HG02938 (cell line): ENCODE data around the gene GLT8D1.
"Not testable (repeated sequence)": the region's sequence is repeated elsewhere in the genome, so short reads cannot be mapped to it uniquely, and the experiment has no call there.

Source experiments
- ATAC-seq: cut with Tn5 transposase; IDR thresholded peaks from one replicate; pipeline ENCODE4 v1.9.1; 2021; ENCODE audit warnings: mild to moderate bottlenecking, moderate library complexity; ENCODE audit not compliant: unreplicated experiment

The GLT8D1 gene, protein sequence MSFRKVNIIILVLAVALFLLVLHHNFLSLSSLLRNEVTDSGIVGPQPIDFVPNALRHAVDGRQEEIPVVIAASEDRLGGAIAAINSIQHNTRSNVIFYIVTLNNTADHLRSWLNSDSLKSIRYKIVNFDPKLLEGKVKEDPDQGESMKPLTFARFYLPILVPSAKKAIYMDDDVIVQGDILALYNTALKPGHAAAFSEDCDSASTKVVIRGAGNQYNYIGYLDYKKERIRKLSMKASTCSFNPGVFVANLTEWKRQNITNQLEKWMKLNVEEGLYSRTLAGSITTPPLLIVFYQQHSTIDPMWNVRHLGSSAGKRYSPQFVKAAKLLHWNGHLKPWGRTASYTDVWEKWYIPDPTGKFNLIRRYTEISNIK

DNA sequence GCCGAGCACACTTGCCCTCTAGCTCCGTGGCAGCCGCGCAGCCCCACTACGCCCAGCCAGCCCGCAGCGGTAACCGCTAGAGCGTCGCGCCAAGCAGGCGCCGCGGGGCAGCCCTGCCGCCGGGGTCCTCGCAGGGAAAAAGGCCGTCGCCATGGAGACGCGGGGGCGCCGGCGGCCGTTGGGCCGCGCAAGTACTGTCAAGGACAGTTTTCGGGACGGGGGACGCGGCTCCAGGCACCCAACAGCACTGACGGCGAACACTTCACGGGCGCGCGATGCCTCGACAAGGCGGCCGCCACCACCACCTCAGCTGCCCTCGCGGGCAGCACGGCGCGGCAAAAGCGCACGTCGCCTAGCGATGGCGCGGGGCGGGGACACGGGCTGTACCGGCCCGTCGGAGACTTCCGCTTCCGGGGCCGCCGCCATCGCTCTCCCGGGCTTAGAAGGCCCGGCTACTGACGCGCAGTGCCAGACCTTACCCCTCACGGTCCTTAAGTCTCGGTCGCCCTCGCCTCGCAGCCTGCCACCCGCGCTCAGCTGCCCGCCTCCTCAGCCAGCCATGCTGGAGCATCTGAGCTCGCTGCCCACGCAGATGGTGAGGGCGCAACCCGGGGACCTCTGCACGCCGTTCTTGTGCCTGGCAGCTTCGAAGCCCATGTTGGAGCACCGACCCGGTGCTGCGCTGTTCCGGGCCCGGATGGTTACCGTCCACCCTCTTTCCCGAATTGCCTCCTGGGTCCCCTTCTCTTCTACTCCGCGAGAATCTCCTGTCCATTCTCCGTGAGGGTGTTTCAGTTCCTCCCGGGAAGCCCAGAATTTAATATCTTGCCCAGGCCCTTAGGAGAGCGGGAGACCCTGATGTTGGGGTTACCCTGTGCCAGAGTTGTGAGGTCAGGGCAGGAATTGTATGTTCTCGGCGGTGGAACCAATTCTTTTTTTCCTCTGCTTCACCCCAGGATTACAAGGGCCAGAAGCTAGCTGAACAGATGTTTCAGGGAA is at the start of gene GLT8D1, which contains the start of gene SPCS1:
TSS of gene GLT8D1 (minus strand) at position 104 of the 999 bp plus-strand sequence. CDS start 5,331 bp downstream, outside the sequence.
TSS of gene SPCS1 (plus strand) at position 419 of the 999 bp plus-strand sequence. CDS start at position 560, 141 bp downstream.
- ATAC-seq, result peak; percentile 79

DNA sequence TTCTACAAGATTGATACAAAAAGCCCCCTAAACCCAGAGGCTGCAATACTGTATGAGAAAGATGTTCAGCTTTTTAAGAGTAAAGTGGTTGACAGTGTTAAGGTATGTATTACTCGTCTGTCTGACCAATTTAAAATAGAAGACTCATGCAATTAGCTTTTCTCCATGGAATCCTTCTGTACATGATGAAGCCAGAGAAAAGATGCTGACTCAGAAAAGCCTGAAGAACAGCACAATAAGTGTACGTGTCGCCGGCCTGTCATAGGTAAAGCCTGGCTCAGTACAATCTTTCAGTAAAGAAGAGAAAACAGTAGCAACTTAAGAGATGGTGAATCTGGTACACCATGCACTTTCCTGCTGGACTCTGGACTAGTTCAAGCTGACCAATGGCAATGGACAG is 48.8 kb upstream of the GLT8D1 start:
- ATAC-seq, result no peak

DNA sequence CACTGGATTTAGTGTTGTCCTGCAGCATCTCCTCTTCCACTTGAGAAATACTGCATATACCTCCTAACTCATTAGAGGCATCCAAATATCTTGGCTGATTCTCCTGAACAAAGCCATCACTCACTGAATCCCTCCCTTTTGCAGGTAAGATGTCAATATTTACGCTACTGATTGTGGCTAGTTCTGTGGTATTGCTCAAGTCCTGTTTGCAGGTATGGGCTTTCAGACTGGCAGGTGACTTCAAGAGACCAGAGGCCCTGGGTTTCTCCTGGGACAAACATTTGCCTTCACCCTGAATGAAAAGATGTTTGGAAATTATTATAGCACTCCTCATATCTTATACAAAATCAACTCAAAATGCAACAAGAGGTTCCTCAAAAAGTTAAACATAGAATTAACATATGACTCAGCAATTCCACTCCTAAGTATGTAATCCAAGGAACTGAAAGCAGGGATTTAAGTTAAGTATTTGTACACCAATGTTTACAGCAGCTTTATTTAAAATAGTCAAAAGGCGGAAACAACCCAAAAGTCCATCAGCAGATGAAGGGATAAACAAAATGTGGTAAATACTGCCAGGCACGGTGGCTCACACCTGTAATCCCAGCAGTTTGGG is 46.6 kb upstream of the GLT8D1 start:
- no peak for ATAC-seq

DNA sequence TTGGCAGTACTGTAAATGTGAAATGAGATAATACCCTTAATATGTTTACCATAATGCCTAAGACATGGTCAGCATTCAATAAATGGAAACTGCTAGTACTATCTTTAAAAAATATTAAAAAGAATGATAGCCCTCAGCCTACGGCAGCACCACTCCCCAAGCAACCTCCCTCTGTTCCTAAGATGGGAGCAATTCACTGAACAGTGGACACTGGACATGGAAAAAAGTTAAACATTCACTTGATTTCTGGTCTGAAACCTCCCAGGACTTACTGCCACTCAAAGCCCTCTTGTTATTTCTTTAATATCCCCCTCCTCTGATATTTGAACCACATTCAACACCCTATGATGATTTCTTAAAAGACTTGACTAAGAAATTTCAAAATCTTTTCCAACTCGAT is 38.1 kb upstream of the GLT8D1 start:
- ATAC-seq, result no peak

DNA sequence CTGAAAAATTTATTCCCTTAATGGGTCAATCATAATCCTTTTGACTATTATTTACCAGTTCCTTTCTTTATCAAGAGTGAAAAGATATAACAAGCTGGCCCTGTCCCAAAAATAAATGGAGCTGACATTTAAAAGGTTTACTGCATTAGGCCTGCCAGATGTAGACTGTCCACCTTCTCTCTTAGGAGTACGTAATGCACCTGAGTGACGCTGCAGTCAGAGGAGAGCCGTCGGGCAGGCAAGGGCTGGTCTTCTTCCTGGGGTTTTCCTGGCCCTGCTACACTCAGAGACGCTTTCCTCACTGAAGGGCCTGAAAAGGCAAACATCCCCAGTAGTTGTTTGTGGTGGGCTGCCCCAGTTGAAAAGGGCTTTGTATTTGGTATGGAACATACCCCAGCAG is 37.6 kb upstream of the GLT8D1 start:
- ATAC-seq, result no peak

DNA sequence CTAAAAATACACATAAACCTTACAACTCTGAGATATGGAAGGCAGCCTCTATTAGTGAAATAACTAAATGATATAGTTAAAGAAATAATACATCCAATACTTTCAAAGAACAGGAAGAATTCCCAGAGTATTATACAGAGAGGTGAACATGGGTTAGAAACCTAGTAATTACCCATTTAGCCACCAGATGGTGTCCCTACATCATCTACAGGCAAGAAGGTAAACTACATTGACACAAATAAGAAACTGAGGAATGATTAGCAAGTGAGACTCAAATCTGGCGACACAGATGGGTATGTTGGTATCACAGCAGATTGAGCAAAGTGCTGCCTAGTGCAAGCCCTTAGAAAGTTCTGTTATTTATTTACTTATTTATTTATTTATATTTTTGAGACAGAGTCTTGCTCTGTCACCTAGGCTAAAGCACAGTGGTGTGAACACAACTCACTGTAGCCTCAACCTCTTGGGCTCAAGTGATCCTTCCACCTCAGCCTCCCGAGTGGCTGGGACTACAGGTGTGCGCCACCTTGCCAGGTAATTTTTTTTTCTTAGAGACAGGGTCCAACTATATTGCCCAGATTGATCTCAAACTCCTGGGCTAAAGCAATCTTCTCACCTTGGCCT is 36.9 kb upstream of the GLT8D1 start:
- no peak for ATAC-seq

DNA sequence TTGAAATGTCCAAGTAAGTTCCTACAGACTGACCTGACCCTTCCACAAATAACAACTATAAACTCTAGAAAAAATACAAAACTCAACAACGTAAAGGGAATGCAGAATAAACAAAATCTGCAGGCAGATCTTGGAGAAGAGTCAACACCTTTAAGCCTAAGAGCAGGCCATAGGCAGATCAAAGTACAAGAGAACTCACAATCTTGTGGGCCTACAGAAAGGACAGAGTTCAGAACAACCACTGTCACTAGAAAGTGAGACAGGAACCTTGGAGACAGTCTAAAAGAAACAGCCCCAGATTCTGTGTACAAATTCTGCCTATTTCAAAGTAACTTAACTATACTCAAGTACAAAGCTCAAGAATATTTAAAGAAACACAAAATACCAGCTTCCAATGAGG is 34.1 kb upstream of the GLT8D1 start:
- ATAC-seq, result no peak

DNA sequence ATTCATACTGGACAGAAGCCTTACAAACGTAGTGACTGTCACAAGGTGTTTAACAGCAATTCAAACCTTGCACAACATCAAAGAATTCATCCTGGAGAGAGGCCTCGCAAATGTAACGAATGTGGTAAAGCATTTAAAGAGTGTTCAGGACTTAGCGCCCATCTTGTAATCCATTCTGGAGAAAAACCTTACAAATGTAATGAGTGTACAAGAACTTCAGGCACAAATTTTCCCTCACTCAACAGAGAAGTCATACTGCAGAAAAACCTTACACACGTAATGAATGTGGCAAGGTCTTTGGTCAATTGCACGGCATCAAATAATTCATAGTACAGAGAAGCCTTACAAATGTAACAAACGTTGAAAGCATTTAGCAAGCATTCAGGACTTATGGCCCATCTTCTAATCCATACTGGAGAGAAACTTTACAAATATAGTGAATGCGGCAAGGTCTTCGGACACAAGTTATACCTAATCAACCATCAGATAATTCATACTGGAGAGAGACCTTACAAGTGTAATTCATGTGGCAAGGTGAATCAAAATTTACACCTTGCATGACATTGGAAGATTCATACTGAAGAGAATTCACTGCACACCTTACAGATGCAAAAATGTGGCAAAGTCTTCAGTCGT is 27.8 kb upstream of the GLT8D1 start:
- no peak for ATAC-seq

DNA sequence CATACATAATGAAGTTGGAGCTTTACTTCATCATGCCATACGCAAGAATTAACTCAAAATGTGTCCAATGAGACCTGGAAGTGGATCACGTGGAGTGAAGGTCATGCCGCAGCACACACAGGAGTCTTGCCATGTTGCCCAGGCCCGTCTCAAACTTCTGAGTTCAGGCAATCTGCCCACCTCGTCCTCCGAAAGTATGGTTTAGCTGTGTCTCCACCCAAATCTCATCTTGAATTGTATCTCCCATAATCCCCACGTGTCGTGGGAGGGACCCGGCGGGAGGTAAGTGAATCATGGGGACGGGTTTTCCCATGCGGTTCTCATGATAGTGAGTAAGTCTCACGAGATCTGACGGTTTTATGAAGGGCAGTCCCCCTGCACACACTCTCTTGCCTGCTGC is 26.0 kb upstream of the GLT8D1 start:
- no peak for ATAC-seq

DNA sequence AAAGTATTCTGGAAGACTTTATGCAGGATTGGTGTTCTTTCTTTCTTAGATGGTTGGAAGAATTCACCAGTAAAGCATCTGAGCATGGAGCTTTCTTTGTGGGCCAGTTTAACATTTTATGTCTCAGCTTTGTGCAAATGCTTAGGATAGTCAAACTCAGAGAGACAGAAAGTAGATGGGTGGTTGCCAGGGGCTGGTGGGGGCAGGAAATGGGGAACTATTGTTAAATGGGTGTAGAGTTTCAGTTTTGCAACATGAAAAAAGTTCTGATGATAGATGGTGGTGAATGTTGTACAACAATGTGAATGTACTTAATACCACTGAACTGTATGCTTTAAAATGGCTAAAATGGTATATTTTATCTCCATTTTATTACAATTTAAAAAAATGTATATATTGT is 25.1 kb upstream of the GLT8D1 start:
- no peak for ATAC-seq

DNA sequence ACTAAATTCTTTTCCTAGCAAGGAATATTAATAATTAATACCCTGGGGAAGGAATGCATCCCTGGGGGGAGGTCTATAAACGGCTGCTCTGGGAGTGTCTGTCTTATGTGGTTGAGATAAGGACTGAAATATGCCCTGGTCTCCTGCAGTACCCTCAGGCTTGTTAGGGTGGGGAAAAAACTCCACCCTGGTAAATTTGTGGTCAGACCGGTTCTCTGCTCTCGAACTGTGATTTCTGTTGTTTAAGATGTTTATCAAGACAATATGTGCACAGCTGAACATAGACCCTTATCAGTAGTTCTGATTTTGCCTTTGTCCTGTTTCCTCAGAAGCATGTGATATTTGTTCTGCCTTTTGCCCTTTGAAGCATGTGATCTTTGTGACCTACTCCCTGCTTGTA is 23.2 kb upstream of the GLT8D1 start:
- not testable (repeated sequence) for ATAC-seq

DNA sequence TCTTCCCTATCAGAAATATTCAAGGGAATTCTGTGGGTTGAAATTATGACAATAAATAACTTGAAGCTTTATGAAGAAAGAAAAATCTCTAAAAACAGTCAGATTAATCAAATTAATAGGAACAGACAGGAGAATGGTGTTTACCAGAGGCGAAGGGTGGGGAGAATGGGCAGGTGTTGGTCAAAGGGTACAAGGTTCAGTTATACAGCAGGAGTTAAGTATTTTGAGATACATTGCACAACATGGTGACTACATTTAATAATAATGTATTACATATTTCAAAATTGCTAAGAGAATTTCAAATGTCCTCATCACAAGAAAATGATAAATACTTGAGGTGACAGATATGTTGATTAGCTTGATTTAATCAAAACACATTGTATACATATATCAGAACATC is 18.9 kb upstream of the GLT8D1 start:
- no peak for ATAC-seq

DNA sequence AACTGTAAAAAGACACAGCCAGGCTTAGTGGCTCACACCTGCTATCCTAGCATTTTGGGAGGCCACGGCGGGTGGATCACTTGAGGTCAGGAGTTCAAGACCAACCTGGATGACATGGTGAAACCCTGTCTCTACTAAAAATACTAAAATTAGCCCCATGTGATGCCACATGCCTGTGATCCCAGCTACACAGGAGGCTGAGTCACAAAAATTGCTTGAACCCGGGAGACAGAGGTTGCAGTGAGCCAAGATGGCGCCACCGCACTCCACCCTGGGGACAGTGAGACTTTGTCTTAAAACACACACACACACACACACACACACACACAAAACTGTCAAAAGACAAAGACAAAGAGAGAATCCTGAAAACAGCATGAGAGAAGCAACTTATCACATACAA is 18.3 kb upstream of the GLT8D1 start:
- ATAC-seq, result no peak

DNA sequence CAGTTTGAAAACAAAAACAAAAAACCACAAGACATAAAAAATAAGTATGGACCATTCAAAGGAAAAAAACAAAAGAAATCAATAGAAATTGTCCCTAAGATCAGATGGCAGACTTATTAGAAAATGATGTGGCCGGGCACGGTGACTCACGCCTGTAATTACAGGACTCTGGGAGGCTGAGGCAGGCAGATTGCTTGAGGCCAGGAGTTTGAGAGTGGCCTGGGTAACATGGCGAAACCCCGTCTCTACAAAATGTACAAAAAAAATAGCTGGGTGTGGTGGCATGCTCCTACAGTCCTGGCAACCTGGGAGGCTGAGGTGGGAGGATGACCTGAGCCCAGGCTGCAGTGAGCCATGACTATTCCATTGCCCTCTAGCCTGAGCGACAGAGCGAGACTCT is 16.9 kb upstream of the GLT8D1 start:
- ATAC-seq, result no peak

DNA sequence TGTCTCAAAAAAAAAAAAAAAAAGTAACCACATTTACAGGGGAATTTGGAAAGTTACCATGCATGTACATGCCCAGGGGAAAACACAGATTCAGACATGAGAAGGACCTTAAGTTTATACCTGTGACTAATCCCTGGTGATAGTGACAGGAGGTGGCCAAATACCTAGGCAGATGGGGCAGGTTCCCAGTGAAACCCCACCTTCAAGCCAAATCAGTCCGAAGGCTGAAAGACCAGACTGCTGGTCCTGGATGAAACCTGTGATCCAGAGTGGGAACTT is 16.1 kb upstream of the GLT8D1 start:
- no peak for ATAC-seq

DNA sequence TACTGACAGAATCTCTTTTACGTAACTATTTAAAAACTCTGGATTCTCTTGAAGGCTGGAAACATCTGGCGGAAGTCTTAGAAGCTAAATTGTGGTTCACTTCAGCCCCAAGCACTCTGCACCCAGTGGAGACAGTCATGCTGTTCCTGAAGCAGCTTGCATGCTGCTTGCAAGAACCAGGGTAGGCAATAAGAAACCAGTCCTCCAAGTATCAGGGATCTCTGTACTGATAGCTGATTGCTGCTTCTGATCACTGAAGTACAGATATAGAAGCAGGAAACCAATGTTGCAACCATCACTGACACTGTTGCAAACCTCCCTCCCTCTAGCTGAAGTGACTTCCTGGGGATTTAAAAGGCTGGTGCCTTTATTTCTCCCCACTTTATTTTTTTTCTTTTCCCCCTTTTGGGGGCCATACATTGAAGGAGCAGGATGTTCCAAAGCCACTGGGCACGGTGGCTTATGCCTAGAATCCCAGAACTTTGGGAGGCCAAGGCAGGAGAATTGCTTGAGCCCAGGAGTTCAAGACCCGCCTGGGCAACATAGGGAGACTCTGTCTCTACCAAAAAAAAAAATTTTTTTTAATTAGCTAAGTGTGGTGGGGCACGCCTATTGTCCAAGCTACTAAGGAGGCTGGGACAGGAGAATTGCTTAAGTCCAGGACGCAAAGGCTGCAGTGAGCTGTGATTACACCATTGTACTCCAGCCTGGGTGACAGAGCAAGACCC is 15.6 kb upstream of the GLT8D1 start:
- ATAC-seq, result no peak

DNA sequence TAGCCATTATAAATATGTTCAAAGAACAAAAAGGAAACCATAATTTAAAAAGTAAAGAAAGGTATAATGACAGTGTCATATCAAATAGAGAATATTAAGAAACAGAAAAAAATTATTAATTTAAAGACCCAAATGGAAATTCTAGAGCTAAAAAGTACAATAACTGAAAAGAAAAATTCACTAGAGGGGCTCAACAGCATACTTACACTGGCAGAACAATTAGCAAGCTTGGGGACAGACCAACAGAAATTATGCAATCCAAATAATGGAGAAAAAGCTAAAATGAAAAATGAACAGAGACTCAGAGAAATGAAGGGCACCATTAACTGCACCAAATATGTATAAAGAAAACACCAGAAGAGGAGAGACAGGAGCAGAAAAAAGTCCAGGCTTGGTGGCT is 14.0 kb upstream of the GLT8D1 start:
- ATAC-seq, result no peak

DNA sequence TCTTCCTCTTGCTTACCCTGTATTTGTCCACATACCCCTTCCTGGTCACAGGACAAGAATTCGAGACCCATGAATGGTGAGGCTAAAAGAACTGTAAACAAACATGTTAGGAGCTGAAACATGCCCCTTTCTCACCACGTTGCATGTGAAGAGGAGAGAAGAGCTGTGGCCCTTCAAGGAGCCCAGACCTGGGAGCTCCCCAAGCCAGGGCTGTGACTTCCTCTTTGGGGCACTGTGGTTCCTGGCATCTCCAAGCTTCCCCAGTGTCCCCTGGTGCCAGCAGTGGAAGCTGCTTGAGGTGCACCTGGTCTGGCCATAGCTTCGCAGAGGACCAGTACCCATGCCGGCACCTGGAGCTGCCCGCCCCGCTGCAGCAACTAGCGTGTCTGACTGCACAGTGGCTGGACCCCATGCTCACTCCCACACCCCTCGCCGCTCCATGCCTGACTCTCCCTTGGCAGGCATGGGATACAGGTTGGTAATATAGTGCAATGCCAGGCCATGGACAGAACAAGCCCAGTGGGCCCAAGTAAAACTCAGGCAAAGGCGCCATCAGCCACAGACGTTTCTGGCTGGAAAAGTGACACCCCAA is 10.2 kb upstream of the GLT8D1 start:
- ATAC-seq, result no peak
